Karpas-422 (cell line): ENCODE data around the gene SETDB1. TPM values are rescaled to one million over a fixed set of nuclear protein-coding genes. Genes with fewer than 3 reads are reported as not detected.

Source experiments
- DNase-seq: peaks from one replicate; pipeline ENCODE4 v3.0.0-alpha.2; 2015
- H2AFZ ChIP-seq: fragments of 200-600 bp; sonication (generic); 2 replicates; pipeline ENCODE4 v1.6.1; 2014; ENCODE audit warnings: antibody characterized with exemption, low read length, mixed read lengths
- H3K27ac ChIP-seq: fragments of 200-600 bp; sonication (generic); 2 replicates; pipeline ENCODE4 v1.5.1; 2014; ENCODE audit warnings: mild to moderate bottlenecking, low read length, moderate library complexity
- H3K27me3 ChIP-seq: fragments of 200-600 bp; sonication (generic); 2 replicates; pipeline ENCODE4 v1.6.1; 2014; ENCODE audit warnings: low read length, mixed read lengths
- H3K36me3 ChIP-seq: fragments of 200-600 bp; sonication (generic); 2 replicates; pipeline ENCODE4 v1.6.1; 2014; ENCODE audit warnings: low read length, mixed read lengths; ENCODE audit not compliant: insufficient read depth
- H3K4me1 ChIP-seq: fragments of 200-600 bp; sonication (generic); 2 replicates; pipeline ENCODE4 v1.6.1; 2014; ENCODE audit warnings: mild to moderate bottlenecking, low read length, mixed read lengths
- H3K4me2 ChIP-seq: fragments of 200-600 bp; sonication (generic); 2 replicates; pipeline ENCODE4 v1.6.1; 2014; ENCODE audit warnings: low read length, low read depth, mild to moderate bottlenecking; ENCODE audit not compliant: poor library complexity, severe bottlenecking
- H3K4me3 ChIP-seq: fragments of 200-600 bp; sonication (generic); 2 replicates; pipeline ENCODE4 v1.5.1; 2014; ENCODE audit warnings: mild to moderate bottlenecking, antibody characterized with exemption, low read length, mixed read lengths
- H3K79me2 ChIP-seq: fragments of 200-600 bp; sonication (generic); 2 replicates; pipeline ENCODE4 v1.6.1; 2014; ENCODE audit warnings: mild to moderate bottlenecking, low read length, mixed read lengths
- H3K9ac ChIP-seq: fragments of 200-600 bp; sonication (generic); 2 replicates; pipeline ENCODE4 v1.6.0; 2014; ENCODE audit warnings: low read length
- H3K9me2 ChIP-seq: fragments of 200-600 bp; sonication (generic), shearing (Covaris generic); replicated peaks from 2 replicates; pipeline ENCODE4 v1.6.0; 2014; ENCODE audit warnings: mild to moderate bottlenecking, low read length, moderate library complexity; ENCODE audit not compliant: insufficient read depth
- H3K9me3 ChIP-seq: fragments of 300-700, 200-600 bp; sonication (generic); 2 replicates; pipeline ENCODE4 v1.6.1; 2014; ENCODE audit warnings: low read length, mixed read lengths
- H4K20me1 ChIP-seq: fragments of 200-600 bp; sonication (generic); 2 replicates; pipeline ENCODE4 v1.6.1; 2014; ENCODE audit warnings: mild to moderate bottlenecking, antibody characterized with exemption, low read length, low read depth; ENCODE audit not compliant: insufficient read depth
- total RNA-seq: library from RNA; depleted of rRNA; stranded (reverse); fragments of >200 nt; shearing (Covaris generic); gene quantifications from 2 replicates; pipeline ENCODE4 v1.2.3, GENCODE V29; 2014; ENCODE audit warnings: low replicate concordance

Gene SETDB1
- total RNA-seq, 1 experiment from 2014 or later = 60.1 TPM

- H3K9me3 ChIP-seq = no peaks in the 10 kb centered on the region
- no peaks in the 10 kb centered on the region for H3K4me1 ChIP-seq
- H3K36me3 ChIP-seq = peaks cover 47% of the 10 kb centered on the region
- no peak overlapping the region for H3K27ac ChIP-seq
- no peak overlapping the region for H3K9ac ChIP-seq
- no peaks in the 10 kb centered on the region for H4K20me1 ChIP-seq
- no peaks in the 10 kb centered on the region for H3K9me2 ChIP-seq
- H3K79me2 ChIP-seq = no peaks in the 10 kb centered on the region
- H3K4me2 ChIP-seq = no peak overlapping the region
- no peak overlapping the region for H3K4me3 ChIP-seq
- no peak overlapping the region for H2AFZ ChIP-seq
- DNase-seq = no peak
- H3K27me3 ChIP-seq = no peaks in the 10 kb centered on the region
These were observed 29.1 kb downstream of the SETDB1 start for GRCh38 chr1:150955280-150955679.

- peaks cover 47% of the 10 kb centered on the region for H3K36me3 ChIP-seq
These were observed 31.5 kb downstream of the SETDB1 start for GRCh38 chr1:150957666-150958065.

GRCh38 chr1:150960646-150961045 lies 34.5 kb downstream of the SETDB1 start:
- Histone ChIP-seq H3K27ac (no peak overlapping the region), H3K9me3 (no peaks in the 10 kb centered on the region), H3K4me1 (no peaks in the 10 kb centered on the region)

More at GRCh38 chr1:150957666-150958065, 31.5 kb downstream of the SETDB1 start:
- Histone ChIP-seq H3K9me3 (no peaks in the 10 kb centered on the region), H3K79me2 (no peaks in the 10 kb centered on the region), H2AFZ (no peak overlapping the region), H3K9me2 (no peaks in the 10 kb centered on the region), H4K20me1 (no peaks in the 10 kb centered on the region), H3K27ac (no peak overlapping the region), H3K4me2 (no peak overlapping the region), H3K27me3 (no peaks in the 10 kb centered on the region), H3K4me3 (no peak overlapping the region), H3K4me1 (no peaks in the 10 kb centered on the region), H3K9ac (no peak overlapping the region)
- no peak for DNase-seq

GRCh38 chr1:150961756-150962155 lies 35.6 kb downstream of the SETDB1 start:
- no peaks in the 10 kb centered on the region for H3K9me3 ChIP-seq
- H3K4me2 ChIP-seq = no peak overlapping the region
- H4K20me1 ChIP-seq = 0 out of 2 replicates have a peak, but pooled peaks cover 8% of the 10 kb centered on the region
- no peak for DNase-seq
- peaks cover 66% of the 10 kb centered on the region for H3K36me3 ChIP-seq
- no peak overlapping the region for H3K9ac ChIP-seq
- no peak overlapping the region for H3K27ac ChIP-seq
- no peaks in the 10 kb centered on the region for H3K4me1 ChIP-seq
- H2AFZ ChIP-seq = no peak overlapping the region
- H3K9me2 ChIP-seq = no peaks in the 10 kb centered on the region
- H3K4me3 ChIP-seq = no peak overlapping the region
- no peaks in the 10 kb centered on the region for H3K27me3 ChIP-seq
- no peaks in the 10 kb centered on the region for H3K79me2 ChIP-seq

More at GRCh38 chr1:150960646-150961045, 34.5 kb downstream of the SETDB1 start:
- no peak for DNase-seq
- H4K20me1 ChIP-seq = 0 out of 2 replicates have a peak, but pooled peaks cover 3% of the 10 kb centered on the region
- no peak overlapping the region for H3K4me3 ChIP-seq
- H2AFZ ChIP-seq = no peak overlapping the region
- H3K9me2 ChIP-seq = no peaks in the 10 kb centered on the region
- no peak overlapping the region for H3K4me2 ChIP-seq
- no peak overlapping the region for H3K9ac ChIP-seq
- no peaks in the 10 kb centered on the region for H3K79me2 ChIP-seq
- H3K36me3 ChIP-seq = peaks cover 58% of the 10 kb centered on the region
- no peaks in the 10 kb centered on the region for H3K27me3 ChIP-seq

- Histone ChIP-seq H3K9me2 (no peaks in the 10 kb centered on the region), H3K9ac (no peak overlapping the region), H3K4me2 (no peak overlapping the region), H2AFZ (no peak overlapping the region), H3K27me3 (no peaks in the 10 kb centered on the region), H3K79me2 (no peaks in the 10 kb centered on the region), H3K27ac (no peak overlapping the region), H3K36me3 (peaks cover 65% of the 10 kb centered on the region), H3K4me1 (no peaks in the 10 kb centered on the region), H3K4me3 (no peak overlapping the region), H4K20me1 (0 out of 2 replicates have a peak, but pooled peaks cover 11% of the 10 kb centered on the region), H3K9me3 (no peaks in the 10 kb centered on the region)
- no peak for DNase-seq
These were observed 37.4 kb downstream of the SETDB1 start for GRCh38 chr1:150963321-150964163.

GRCh38 chr1:150964164-150964489 lies 38.0 kb downstream of the SETDB1 start:
- no peaks in the 10 kb centered on the region for H3K9me3 ChIP-seq
- H3K9ac ChIP-seq = no peak overlapping the region
- no peak overlapping the region for H3K4me2 ChIP-seq
- H3K36me3 ChIP-seq = peaks cover 65% of the 10 kb centered on the region
- DNase-seq = no peak
- H3K27ac ChIP-seq = no peak overlapping the region
- no peak overlapping the region for H2AFZ ChIP-seq
- H3K4me1 ChIP-seq = no peaks in the 10 kb centered on the region
- H3K27me3 ChIP-seq = no peaks in the 10 kb centered on the region
- H3K9me2 ChIP-seq = no peaks in the 10 kb centered on the region
- 0 out of 2 replicates have a peak, but pooled peaks cover 11% of the 10 kb centered on the region for H4K20me1 ChIP-seq
- peaks cover 6% of the 10 kb centered on the region for H3K79me2 ChIP-seq
- no peak overlapping the region for H3K4me3 ChIP-seq

GRCh38 chr1:150965605-150966004 lies 39.4 kb downstream of the SETDB1 start:
- Histone ChIP-seq H3K27me3 (no peaks in the 10 kb centered on the region), H3K9ac (no peak overlapping the region), H3K4me1 (peaks cover 3% of the 10 kb centered on the region), H3K36me3 (peaks cover 56% of the 10 kb centered on the region), H4K20me1 (peaks cover 13% of the 10 kb centered on the region; the same call in 1 of the 2 replicates), H3K9me2 (no peaks in the 10 kb centered on the region), H3K4me3 (no peak overlapping the region), H2AFZ (no peak overlapping the region), H3K79me2 (peaks cover 20% of the 10 kb centered on the region), H3K4me2 (no peak overlapping the region), H3K9me3 (no peaks in the 10 kb centered on the region), H3K27ac (no peak overlapping the region)
- DNase-seq = no peak

GRCh38 chr1:150966011-150966410 lies 39.8 kb downstream of the SETDB1 start:
- Histone ChIP-seq H4K20me1 (peaks cover 17% of the 10 kb centered on the region; the same call in 1 of the 2 replicates), H2AFZ (no peak overlapping the region), H3K79me2 (peaks cover 24% of the 10 kb centered on the region), H3K9me3 (no peaks in the 10 kb centered on the region), H3K9ac (no peak overlapping the region), H3K27me3 (no peaks in the 10 kb centered on the region), H3K4me3 (no peak overlapping the region), H3K4me1 (peaks cover 7% of the 10 kb centered on the region), H3K4me2 (no peak overlapping the region), H3K27ac (no peak overlapping the region), H3K36me3 (peaks cover 52% of the 10 kb centered on the region), H3K9me2 (no peaks in the 10 kb centered on the region)
- no peak for DNase-seq
